Breast epithelium (tissue), 3 donors: ENCODE data around the gene DNAH3.
"Not testable (repeated sequence)": the region's sequence is repeated elsewhere in the genome, so short reads cannot be mapped to it uniquely, and the experiment has no call there.

Experiments
- POLR2A ChIP-seq: fragments of 450-650 bp; IDR thresholded peaks from one replicate; pipeline ENCODE4 v1.6.1; 2016; ENCODE audit warnings: antibody characterized with exemption, mild to moderate bottlenecking, moderate library complexity
- POLR2AphosphoS5 ChIP-seq, 3 donors: sonication (generic); formaldehyde crosslinking; IDR thresholded peaks; one replicate each; pipeline ENCODE4 v1.6.1; 2017; ENCODE audit warnings: antibody characterized with exemption in 3 of 3

DNA sequence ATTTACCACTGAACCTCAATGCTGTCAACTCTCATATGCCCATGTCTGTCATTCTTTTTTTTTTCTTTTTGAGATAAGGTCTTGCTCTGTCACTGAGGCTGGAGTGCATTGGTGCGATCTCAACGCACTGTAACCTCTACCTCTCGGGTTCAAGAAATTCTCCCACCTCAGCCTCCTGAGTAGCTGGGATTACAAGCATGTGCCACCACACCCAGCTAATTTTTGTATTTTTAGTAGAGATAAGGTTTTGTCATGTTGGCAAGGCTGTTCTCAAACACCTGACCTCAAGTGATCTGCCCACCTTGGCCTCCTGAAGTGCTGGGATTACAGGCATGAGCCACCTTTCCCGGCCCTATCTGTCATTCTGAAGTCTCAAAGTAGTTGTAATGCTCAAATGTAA lies 177.4 kb downstream of the DNAH3 start:
- not testable (repeated sequence) for TF ChIP-seq POLR2AphosphoS5 (IDR thresholded peaks at IDR 0.05); POLR2A
